Measurements from ENCODE around the gene EML6.

DNA sequence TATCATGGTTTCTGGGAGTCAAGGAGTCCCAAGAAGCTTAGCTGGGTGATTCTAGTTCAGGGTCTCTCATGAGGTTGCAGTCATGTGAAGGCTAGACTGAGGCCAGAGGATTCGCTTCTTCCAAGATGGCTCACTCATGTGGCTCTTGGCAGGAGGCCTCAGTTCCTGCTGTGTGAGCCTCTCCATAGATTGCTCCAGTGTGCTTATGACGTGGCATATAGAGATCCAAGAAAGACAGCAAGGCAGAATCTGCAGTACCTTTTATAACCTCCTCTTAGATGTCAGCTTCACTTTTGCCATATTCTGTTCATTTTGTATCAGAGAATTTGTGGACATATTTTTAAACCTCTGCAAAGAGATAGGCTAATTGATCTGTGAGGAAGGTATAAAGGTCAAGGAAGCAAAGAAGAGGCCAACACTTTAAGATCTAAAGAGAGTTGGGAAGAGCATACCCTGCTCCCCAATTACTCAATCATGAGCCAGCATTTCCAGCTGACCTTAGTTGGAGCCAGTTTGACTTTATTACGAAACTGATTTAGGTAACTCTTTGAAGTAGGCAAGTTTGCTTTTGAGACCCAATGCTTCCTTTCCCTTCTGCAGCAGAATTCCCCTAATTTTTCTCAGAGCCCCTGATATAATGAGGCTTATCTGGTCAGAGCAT is 134.7 kb downstream of the EML6 start:
- TF ChIP-seq, protein P1, sequence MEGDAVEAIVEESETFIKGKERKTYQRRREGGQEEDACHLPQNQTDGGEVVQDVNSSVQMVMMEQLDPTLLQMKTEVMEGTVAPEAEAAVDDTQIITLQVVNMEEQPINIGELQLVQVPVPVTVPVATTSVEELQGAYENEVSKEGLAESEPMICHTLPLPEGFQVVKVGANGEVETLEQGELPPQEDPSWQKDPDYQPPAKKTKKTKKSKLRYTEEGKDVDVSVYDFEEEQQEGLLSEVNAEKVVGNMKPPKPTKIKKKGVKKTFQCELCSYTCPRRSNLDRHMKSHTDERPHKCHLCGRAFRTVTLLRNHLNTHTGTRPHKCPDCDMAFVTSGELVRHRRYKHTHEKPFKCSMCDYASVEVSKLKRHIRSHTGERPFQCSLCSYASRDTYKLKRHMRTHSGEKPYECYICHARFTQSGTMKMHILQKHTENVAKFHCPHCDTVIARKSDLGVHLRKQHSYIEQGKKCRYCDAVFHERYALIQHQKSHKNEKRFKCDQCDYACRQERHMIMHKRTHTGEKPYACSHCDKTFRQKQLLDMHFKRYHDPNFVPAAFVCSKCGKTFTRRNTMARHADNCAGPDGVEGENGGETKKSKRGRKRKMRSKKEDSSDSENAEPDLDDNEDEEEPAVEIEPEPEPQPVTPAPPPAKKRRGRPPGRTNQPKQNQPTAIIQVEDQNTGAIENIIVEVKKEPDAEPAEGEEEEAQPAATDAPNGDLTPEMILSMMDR (IDR thresholded peaks at IDR 0.05): no peak
- TF ChIP-seq POLR2A (IDR thresholded peaks at IDR 0.05): no peak
- no peak for TF ChIP-seq POLR2AphosphoS5 (IDR thresholded peaks at IDR 0.05)

All from gastroesophageal sphincter (tissue), 3 donors.